GM21390 (cell line): ENCODE results near the gene DHX16.

Experiments used
- ATAC-seq: cut with Tn5 transposase; IDR thresholded peaks from one replicate; pipeline ENCODE4 v1.9.1; 2021; ENCODE audit not compliant: unreplicated experiment

DHX16 gene

DNA sequence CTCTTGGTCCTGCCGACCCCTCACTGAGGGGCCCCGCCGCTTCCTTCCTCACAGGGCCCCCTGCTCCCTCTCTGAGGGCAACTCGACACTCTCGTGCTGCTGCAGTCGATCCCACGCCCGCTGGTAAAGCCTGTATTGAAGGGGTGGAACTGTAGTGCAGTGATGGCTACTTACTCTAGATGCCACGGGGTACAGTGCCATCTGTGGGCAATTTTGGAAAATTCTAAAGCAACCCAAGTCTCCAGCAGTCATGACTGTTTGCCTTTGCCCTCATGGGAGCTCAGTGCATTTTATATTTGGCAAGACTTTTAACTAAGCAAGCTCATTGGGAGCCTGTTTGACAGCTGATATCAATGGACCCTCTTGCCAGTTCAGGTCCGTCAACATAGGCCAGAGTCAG lies 32.3 kb downstream of the DHX16 start:
- no peak for ATAC-seq

DNA sequence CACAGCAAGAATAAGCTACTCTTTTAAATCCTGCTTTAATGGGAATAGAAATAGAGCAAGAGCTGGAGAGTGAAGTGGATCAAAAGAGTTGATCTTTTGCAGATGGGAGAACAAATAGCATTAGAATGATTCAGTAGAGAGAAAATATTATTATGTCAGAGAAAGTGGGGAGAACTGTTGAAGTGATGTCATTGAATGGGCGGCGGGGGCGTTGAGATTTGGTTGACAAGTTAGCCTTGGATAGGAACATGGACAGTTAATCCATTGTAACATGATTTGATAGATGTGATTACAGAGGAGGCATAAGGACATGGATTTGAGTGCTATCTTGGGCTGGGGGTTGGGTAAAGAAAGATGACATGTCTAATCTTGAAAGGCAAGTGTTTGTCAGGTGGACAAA lies 37.0 kb downstream of the DHX16 start:
- no peak for ATAC-seq

DNA sequence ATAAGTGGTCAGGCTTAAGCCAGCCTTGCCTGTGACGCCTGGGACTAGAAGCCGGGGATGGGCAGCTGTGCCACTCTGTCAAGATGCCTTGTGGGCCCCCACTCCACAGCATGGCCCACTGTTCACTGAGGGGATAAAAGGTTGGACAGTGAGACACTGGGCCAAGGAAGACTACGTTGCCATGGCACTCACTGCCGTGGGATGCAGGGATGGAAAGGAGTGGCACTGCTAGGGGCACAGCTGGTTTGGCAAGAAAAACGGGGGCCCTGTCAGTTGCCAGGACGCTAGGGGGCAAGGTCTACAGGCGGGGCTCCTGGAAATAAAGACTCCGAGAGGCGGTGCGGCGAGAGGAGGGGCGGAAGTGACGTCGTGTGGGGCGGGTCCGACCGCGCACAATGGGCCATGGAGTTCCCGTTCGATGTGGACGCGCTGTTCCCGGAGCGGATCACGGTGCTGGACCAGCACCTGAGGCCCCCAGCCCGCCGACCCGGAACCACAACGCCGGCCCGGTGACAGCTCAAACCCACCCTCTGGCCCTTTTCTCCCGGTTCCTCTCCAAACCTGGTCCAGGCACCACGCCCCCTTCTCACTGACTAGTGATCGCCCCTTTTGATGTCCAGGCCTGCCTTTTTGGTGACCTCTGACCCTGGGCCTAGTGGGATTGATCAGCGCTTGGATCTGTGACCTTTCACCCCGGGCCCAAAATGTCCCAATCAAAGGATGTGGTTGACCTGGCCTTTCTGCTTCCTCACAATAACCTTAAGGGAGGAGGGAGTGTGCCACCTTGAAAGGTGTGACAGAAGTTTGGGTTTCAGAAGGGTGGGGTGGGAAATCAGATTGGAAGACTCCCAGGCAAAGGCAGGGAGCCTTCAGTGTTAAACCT lies 46.1 kb downstream of the DHX16 start, which contains the start of gene ATAT1:
Gene ATAT1, plus strand, starts transcription at position 391 of the 883 bp plus-strand sequence.
- peak; percentile 86 for ATAC-seq

DNA sequence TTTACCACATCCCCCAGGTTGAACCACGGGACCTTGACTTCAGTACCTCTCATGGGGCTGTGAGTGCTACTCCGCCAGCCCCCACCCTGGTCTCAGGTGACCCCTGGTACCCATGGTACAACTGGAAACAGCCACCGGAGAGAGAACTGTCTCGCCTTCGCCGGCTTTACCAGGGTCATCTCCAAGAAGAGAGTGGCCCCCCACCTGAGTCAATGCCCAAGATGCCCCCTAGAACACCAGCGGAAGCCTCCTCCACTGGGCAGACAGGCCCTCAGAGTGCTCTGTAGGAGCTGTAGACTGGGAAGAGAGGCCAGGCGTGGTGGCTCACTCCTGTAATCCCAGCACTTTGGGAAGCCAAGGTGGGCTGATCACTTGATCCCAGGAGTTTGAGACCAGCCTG lies 47.3 kb downstream of the DHX16 start:
- ATAC-seq: no peak

DNA sequence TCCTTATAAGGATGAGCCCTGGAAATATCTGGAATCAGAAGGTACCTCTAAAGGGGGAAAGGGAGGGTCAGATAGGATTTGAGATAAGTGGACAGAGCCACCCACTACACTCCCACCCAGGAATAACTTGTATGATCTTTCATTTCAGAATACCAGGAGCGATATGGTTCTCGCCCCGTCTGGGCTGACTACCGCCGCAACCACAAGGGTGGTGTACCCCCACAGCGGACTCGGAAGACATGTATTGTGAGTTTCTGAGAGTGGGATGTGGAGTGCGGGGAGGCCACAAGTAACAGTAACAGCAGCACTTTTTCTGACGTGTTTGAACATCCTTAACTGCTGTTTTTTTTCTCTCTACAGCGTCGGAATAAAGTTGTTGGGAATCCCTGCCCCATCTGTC lies 53.2 kb downstream of the DHX16 start:
- no peak for ATAC-seq

DNA sequence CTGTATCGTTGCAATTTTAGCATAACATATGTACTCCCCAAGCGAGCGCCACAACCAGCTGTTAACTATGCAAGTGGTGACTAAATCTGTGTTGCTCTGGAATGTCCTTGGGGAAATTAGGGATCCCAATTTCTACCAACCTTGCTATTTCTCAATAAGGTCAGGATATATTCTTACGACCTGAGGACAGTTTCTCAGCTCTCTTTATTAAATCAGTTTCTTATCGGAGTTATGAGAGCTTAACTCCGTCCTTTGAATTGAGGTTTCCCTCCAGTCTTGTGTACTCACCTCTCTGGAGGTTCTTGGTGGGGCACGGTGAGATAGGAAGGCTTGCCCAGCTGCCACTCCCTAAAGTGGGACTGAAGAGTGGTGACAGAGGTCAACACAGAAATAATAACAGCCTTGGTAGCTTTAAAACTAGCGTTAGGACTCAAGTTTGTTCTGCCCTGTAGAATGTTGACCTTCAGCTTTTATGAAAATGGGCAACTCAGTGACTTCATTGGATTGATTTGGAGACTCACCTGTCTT lies 54.5 kb downstream of the DHX16 start:
- no peak for ATAC-seq

DNA sequence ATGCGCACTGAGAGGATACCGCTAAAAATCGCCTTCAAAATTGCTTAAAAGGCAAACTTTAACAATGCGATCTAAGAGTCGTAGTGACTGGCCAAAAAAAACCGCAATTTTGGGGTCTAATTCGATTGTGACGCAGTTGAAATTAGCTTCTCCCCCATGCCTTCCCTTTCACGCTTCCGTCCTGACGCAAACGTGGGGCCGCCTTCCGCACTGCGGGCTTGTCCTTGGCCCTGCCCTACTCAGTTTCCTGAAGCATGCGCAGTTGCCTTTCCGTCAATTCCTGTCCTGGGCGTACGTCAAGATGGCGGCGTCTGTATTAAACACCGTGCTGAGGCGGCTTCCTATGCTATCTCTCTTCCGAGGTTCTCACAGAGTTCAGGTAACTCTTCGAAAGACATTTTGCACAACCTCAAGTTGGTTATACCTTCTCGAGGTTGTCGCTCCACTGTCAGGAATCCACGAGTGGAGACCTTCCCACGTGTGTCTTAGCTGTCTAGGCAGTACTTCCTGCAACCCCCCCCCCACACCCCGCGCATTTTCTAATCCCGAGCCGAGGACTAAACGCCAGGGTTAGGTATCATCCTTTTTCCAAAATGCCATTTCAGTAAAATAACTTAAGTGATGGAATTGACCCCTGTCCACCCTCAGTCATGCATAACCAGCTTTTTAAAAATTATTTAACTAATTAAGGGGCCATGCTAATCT lies 55.1 kb downstream of the DHX16 start, which contains the start of gene MRPS18B:
Gene MRPS18B, plus strand, starts transcription at position 276 of the 705 bp plus-strand sequence. Its CDS starts 26 bp downstream, at position 302.
- ATAC-seq: peak; percentile 80

DNA sequence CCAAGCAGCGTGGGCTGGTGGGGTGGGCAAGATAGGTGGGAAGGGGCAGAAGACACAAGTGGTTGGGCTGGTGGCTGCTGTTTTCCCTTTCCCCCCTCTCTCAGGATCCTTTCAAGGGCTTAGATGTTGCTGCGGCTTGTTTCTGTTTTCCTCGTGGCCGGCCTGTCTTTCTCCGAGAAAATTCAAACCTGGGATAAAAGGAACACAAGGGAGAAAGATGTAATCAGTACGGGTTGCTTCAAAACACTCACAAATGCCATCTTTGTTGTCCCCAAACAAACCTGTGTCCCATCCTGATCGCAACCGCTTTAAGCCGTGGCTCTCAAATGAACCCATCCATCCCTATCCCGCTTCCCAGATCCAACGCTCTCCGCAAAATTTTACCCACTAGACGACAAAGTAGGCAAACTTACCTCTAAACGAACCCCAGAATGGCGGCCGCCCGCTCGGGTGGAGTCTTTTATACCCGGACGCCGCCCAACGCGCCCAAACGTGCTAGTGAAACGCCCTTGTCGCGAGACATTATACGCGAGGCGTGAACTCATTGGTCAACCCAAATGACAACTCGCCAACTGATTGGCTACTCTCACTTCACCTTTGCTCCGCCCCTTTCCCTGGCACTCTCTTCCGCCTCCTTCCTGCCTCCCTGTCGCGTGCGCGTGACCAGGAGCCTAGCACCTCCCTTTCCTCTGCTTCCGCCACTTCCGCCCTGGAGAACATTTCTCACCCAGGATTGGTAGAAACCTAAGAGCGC lies 55.8 kb downstream of the DHX16 start, which contains the start of gene PPP1R10:
Gene PPP1R10, minus strand, starts transcription at position 433 of the 754 bp plus-strand sequence. CDS start 7,299 bp downstream, outside the sequence.
- ATAC-seq: peak; percentile 69

DNA sequence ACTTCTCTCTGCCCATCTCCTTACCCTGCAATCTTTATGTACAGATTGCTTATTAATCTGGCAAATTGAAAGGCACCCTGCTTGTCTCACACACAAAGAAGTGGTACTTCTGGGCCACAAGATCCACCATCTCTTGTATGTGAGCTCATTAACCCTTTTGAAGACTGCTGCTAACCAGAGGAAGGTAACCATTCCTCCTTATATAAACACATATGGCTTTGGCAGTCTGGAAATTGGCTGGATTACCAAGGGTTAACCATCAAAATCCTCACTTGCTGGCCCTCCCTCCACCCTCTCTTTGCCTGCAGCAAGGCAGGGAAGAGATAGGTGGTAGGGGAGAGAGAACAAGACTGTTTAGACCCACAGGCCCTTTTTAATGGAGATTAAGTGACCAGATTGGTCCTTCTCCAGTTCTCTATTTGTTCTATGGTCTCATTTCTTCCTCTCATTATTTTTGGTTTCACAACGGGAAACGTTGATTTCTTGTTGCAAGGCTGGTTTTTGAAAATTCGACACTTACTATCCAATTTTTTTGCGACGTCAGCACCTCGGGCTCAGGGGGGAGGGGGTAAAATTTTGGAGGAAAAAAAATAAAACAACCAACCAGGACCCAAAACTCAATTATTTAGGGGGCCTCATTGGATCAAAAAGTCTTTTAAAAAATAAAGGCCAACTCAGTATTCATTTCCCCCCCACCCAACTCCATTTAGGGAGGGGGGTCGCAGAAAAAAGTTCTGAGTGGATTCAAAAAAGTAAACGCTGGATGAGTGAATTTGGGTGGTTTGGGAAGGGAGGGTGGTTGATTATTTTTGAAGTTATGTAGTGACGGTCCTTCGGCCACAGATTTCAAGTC lies 56.6 kb downstream of the DHX16 start:
- ATAC-seq: no peak

DNA sequence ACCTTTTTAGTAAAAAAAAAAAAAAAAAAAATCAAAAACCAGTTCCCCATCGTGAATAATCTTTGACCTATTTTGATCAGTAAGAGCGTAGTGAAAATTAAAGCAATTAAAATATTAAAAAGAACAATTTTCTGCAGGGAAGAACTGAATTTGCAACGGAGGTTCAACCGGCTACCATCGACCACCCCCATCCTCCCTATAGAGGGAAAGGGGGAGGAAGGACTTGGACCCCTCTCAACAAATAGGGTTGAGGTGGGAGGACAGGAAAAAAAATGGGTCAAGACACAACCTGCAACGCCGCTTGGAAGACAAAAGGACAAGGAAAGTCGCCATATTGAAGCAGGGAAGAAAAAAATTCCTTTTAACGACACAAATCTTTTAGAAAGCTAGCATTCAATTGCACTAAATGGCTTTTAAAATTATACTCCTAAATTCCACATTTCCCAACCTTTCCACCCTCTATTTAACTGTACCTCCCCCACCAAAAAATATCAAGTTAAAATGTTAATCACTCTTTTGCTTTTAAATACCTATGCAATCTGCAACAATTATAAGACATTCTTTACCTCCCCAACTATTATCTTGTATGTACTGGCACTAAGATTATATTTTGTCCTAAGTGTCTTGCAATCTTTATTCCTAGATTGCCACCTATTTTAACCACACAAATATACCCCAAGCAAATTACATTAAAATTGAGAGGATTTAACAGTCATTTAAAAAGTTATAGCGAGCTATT lies 57.4 kb downstream of the DHX16 start:
- ATAC-seq: no peak

DNA sequence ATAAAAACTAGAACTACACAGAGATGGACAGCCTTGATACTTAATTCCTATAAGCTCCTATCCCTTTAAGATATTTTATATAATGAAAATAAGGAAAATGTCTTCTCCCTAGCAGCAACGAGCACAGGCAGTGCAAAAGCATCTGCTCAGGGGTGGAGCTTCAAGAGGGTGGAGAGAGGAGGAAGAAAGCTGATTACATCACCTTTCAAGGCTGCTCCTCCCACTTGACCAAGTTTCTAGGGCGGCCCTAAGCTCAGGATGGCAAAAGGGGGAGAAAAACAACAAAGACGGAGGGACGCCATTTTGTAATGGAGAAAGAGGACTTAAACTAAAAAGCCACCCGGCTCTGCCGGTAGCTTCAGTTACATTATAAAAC lies 58.0 kb downstream of the DHX16 start:
- ATAC-seq: peak; percentile 43

DNA sequence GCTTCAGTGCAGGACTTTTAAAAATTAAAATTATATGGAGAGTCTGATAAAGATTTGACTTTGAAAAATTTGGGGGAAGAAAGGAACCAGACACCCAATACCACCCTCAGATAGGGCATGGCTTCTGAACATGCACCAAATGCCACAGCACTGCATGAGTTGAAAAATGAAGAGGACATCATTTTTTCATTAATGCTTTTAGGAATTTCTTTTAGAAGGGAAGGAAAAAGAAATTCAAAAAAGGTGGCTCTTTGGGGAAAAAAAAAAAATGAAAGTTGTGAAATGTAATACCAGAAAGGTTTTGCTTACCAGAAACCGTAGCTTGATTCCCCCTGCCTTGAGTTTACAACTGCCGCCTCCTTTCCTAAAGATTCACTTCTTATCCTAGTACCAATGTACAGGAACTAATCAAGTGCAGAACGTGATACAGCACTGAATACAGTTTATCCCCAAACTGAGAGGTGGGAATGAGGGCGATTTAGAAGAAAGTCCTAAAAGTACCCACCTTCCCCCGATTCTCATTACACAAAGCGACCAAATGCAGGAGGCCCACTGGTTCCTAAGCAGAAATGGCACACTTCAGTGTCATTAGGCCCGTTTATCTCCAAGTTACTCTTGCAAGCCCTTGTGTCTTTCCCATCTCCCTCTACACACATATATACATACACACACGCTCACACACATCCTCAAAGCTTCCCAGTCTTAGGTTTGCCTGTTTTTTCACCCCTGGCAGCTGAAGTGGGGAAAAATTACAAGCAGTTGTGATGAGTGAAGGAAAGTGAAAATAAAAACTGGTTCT lies 58.6 kb downstream of the DHX16 start:
- no peak for ATAC-seq

DNA sequence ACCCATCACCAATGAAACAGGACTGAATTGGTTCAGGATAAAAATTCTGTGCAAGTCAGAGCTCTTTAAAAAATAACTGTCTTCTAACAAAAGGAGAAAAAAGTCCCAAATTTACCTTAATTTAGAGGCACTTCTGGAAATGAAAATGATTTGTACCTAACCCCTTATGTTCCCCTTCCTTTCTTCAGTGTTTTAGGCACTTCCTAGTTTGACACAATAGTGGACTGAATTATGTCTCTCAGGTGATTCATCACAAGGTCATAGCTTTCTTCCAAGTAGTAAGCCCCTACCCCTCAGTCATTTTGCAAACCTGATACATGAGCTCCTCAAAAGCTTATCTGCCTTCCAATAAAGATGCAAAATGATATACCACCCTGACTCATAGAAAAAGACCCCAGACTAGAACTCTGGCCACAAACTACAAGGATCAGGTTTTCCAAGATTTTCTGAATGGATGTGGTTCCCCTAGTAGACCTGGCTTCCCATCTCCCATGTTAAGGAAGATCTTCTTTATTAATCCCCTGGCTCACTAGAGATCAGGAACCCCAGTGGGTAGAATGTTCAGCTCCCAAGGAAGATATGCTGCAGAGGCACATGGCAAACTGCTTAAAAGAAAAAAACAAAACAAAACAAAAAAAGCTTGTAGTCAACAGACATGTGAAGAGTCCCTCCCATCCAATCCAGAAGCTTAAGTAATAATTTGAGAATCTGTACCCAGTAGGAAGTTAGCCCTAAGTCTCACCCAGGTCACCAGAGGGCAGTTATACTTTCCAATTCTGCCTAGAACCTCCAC lies 59.4 kb downstream of the DHX16 start:
- ATAC-seq: no peak

DNA sequence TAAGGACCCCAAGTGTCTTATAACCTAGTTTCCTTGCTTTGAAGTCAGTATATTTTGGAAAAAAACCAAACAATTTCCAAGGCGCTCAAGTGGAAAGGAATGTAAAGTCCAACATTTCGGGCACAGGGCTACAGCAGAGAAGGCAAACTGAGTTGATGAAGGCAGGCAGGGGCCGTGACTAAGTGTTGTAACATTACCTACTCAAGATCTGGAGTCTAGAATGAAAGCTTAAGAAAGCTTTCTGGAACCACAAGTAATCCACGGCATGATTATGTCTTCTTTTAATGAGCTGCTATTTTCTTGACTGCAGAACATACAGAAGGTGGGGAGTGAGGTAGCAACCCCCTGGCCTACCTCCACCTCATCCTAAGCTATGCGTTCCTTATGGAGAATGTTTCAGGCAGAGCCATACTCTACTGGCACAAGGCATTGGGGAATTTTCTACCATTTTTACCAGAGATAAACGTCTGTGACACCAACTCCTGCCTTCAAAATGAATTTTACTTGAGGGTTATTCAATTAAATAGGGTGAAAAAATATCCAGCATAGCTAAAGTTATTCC lies 60.0 kb downstream of the DHX16 start:
- ATAC-seq: no peak

DNA sequence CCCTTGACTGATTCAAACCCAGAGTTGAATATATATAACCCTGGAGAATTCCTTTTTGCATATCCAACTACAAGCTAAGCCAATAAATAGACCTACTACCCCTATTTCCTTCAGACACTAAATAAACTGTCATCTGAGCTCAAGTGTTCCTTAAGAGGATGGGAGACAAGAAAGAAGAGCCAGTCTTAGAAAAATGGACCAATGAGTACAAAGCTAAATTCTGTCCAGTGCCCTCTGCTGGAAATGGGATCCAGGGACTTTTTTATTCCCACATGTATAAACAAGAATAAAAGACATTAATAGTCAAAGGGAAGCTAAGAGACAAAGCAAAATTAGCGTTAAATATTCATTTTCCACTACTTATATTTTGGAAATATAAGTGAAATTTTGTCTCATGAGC lies 60.6 kb downstream of the DHX16 start:
- no peak for ATAC-seq

DNA sequence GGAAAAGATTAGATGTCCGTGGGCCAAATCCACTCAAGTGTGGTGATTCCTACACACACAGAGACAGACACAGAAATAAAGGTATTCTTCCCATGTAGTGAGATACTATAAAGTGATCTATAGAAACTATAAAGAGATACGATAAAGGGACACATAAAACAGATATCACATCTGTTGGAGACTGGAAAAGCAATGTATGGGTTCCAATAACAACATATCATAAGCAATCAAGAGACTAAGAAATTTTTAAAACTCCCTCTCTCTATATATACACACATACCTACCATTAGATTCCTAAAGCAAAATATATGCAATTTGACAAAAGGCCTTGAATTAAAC lies 61.0 kb downstream of the DHX16 start:
- ATAC-seq: no peak

DNA sequence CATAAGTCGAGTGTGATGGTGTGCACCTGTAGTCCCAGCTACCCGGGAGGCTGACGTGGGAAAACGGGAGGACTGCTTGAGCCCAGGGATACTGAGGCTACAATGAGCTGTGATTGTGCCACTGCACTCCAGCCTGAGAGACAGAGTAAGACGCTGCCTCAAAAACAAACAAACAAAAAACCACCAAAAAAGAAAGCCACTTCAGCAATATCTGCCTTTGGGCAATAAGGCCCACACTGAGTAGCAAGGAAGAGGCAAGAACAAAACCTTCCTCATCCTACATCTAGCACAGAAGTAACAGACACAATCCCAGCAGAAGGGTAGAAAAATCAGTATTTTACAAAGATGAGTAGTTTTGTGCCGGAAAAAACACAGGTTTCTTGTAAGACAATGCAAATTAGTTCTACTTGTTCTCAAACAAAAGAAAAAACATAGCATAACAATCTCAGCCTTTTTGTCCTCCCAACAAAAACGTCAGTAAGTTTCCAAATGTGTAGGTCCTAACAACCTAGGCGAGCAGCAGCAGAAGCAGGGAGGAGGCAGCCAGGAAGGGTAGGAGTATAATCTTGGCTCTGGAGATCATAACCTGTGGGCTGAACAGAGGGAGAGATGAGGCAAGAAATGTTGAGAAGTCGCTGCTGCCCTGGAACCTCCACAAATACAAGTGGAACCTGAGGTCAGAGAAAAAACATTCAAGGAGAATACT lies 61.5 kb downstream of the DHX16 start:
- ATAC-seq: no peak
